Anterior cingulate cortex (tissue), 58 donors: ENCODE data around the gene RGMA.
A peak's percentile ranks its signal among the peaks of the same experiment; 100 is the strongest.
"Not testable (repeated sequence)": the region's sequence is repeated elsewhere in the genome, so short reads cannot be mapped to it uniquely, and the experiment has no call there.

Experiments used
- DNase-seq, 58 donors: peaks; one replicate each; lab custom pipeline; 2025; lab: John Stamatoyannopoulos, UW

RGMA gene

GRCh38 chr15:93051236-93052089 lies 37.5 kb downstream of the RGMA start:
- DNase-seq, result no peak

GRCh38 chr15:93050648-93051047 lies 38.4 kb downstream of the RGMA start:
- DNase-seq, result no peak

GRCh38 chr15:93049914-93050578 lies 39.0 kb downstream of the RGMA start:
- DNase-seq, result no peak

GRCh38 chr15:93049233-93049632 lies 39.8 kb downstream of the RGMA start:
- DNase-seq, result no peak

GRCh38 chr15:93048759-93049161 lies 40.3 kb downstream of the RGMA start:
- peak in 37 of 58 donors; percentile 11 to 69 (median 40) for DNase-seq

- DNase-seq, result no peak
These were observed 40.6 kb downstream of the RGMA start for GRCh38 chr15:93048426-93048721.

GRCh38 chr15:93047621-93048425 lies 41.2 kb downstream of the RGMA start:
- DNase-seq, result no peak

GRCh38 chr15:93046721-93047120 lies 42.3 kb downstream of the RGMA start:
- DNase-seq, result no peak

- no peak for DNase-seq
These were observed 42.9 kb downstream of the RGMA start for GRCh38 chr15:93046120-93046519.

GRCh38 chr15:93045191-93045785 lies 43.7 kb downstream of the RGMA start:
- no peak for DNase-seq

GRCh38 chr15:93044301-93045190 lies 44.5 kb downstream of the RGMA start:
- DNase-seq, result no peak

GRCh38 chr15:93043621-93044300 lies 45.2 kb downstream of the RGMA start:
- no peak for DNase-seq

- DNase-seq, result peak in 1 of 58 donors; percentile 56
These were observed 46.2 kb downstream of the RGMA start for GRCh38 chr15:93042691-93043378.

- no peak for DNase-seq
These were observed 46.8 kb downstream of the RGMA start for GRCh38 chr15:93042211-93042610.

- no peak for DNase-seq
These were observed 47.9 kb downstream of the RGMA start for GRCh38 chr15:93041159-93041547.

GRCh38 chr15:93040288-93041158 lies 48.5 kb downstream of the RGMA start:
- DNase-seq, result peak in 1 of 58 donors; percentile 28

- not testable (repeated sequence) for DNase-seq
These were observed 49.3 kb downstream of the RGMA start for GRCh38 chr15:93039562-93040287.
